SIG-M5 treated with dmso at 0.1 percent for 504 hours (cell line): ENCODE data around the gene PLB1.

Experiments used
- DNase-seq: peaks from one replicate; lab custom pipeline; 2025; ENCODE audit not compliant: unreplicated experiment; lab: John Stamatoyannopoulos, UW

The PLB1 gene

DNA sequence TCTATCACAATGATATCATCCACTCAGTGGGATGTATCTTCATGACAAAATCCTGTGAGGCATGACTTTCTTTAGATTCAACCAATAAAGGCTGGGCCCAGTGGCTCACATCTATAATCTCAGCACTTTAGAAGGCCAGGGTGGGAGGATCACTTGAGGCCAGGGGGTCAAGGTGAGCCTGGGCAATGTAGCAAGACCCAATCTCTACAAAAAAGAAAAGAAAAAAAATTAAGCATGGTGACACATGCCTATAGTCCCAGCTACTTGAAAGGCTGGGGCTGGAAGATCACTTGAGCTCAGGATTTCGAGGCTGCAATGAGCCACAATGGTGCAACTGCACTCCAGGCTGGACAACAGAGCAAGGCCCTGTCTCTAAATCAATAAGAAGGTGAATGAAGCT lies 68.0 kb downstream of the PLB1 start:
- no peak for DNase-seq

DNA sequence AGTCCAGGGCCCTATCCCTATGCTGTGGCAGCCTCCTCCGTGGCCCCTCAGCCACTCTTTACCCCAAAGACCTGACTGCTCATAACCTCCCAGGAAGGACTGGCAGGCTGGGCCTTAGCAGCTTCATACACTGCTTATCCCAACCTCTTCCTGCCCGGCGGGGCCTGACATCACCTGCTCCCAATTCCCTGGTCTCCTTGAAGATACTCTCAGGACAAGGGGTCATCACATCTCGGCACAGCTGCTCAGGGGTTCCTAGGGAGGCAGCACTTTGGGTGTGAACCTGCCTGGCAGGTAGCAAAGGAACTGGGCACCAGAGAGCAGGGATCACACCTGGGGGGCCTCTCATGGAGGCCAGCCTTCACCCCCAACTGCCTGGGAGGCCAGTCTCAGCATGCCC lies 68.5 kb downstream of the PLB1 start:
- no peak for DNase-seq

DNA sequence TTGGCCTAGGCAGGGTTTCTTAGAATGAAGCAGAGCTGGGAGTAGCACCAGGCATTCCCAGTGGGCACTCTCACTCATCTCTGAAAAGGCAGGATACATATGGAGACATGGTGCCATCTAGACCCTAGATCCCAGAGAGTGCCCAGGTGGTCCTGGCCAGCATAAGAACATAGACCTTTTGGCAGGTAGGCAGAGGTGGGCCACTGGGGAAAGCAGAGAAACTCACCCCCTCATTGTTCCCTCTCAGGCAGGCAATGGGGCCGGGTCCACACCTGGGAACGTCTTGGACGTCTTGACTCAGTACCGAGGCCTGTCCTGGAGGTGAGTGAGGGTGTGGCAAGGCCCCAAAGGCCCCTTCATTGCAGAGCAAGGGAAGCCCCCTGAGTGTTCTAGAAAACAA lies 69.2 kb downstream of the PLB1 start:
- DNase-seq, result no peak

DNA sequence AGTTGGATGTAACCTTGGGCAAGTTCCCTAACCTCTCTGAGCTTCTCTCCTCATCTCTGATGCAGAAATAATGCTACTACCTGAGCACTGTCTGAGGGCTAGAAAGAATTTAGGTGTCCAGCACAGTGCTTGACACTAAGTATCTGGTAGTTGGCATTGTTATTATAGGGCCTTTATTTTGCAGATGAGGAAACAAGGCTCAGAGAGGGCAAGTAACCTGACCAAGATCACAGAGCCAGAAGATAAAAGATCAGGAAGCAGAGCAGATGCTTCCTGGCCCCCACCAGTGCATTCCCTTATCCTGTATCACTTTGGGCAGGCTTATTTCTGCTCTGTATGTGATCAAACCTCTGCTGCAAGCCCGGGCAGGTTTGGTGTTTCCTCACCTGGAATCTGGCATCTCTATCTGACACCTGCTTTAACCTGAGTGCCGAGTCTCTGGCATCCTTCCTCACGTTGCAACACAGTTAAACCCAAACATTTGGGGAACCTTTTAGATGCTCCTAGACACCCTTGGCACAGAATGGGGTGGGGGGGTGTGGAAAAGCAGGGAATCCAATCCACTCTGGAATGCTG lies 69.9 kb downstream of the PLB1 start:
- DNase-seq, result no peak

DNA sequence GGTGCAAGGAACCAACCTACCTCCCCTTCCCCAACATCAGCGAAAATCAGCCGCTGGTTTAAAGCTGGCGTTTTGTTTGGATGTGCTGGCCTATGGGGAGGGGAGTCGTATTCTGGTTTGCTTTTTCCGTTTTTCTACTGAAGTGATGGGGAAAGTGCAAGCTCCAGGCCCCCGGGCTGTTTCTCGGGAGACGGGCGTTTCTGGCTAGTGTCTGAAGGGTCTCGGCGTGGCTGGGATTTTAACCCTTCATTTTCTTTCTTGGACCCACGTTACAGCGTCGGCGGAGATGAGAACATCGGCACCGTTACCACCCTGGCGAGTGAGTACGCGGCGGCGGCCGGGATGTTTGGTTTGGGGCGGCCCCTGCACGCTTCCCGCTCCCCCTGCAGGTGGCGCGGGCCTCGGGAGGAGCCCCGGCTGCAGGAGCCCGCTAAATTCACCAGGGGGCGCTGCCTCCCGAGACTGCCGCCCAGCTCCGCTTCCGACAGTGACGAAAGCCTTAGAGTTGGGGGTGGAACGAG lies 70.7 kb downstream of the PLB1 start:
- DNase-seq, result peak; percentile 87

DNA sequence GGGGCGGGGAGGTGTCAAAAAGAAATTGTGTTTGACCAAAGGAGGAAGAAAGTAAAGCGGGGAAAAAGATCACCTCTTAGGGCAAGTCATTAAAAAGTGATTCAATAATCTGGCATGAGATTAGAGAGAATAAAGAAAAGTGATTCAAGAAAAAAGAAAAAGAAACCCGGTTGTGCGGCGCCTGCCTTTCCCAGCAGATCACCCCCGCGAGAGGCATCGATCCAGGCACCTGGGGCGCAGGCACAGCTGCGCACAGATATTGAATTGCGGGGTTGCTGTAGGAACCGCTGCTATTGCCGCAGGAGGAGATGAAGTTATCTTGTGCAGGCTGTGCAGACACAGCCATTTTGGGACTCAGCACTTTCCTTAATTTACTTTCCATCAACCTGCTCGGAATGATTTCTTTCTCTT lies 71.2 kb downstream of the PLB1 start:
- no peak for DNase-seq

DNA sequence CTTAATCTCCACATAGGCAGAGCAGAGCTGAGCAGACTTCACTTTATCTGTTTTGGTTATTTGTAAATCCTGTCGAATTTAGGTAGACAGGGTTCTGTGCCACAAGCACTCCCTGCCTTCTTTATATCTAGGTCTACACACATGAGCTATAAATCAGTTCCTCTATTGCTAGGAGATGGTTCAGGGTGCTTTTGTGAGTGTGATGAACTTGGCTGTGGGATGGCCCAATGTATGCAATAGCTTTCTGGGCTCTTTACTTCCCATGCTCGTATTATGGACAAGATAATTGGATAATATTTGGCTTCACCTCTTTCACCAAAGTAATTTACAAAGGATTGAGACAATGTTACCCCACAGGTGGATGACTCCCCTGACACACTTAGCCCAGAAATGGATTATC lies 72.2 kb downstream of the PLB1 start:
- no peak for DNase-seq

DNA sequence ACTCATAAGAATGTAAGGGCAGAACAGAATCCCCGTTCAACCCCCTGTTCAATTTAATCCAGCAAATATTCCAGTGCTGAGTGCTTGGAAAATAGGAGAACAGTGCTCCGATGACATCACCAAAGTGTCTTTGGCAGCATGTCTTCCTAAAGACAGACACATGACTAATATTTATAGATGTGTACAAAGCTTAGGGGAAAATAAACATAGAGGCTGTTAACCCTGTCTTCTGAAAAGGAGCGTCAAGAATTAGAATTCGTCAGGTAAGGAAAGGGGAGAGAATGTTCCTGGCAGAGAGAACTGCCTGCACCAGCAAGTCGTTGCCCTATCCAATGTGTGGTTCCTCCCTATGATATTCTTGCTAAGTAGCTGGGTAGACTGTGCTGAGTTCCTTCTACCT lies 72.7 kb downstream of the PLB1 start:
- no peak for DNase-seq

DNA sequence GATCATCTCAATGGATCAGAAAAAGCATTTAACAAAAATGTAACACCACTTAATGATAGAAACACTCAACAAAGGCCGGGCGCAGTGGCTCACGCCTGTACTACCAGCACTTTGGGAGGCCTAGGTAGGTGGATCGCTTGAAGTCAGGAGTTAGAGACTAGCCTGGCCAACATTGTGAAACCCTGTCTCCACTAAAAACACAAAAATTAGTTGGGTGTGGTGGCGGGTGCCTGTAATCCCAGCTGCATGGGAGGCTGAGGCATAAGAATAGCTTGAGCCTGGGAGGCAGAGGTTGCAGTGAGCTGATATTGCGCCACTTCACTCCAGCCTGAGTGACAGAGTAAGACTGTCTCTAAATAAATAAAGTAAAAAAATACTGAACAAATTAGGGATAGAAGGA lies 74.6 kb downstream of the PLB1 start:
- no peak for DNase-seq

DNA sequence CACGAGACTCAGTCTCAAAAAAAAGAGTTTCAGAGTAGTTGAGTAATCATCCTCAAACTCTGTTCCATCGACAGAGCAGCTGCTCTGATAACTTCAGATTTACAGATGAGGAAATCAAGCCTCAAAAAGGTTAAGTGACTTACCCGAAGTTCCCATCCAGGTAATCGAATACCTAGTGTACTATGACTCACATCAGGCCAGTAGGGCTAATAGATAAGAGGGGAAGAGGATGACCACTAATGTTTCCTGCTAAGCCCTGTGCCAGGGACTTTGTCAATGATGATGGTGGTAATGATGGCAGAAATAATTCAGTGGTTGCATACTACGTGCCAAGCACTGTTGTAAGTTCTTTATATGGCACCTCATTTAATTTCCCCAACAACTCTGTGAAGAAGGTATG lies 80.9 kb downstream of the PLB1 start:
- no peak for DNase-seq

DNA sequence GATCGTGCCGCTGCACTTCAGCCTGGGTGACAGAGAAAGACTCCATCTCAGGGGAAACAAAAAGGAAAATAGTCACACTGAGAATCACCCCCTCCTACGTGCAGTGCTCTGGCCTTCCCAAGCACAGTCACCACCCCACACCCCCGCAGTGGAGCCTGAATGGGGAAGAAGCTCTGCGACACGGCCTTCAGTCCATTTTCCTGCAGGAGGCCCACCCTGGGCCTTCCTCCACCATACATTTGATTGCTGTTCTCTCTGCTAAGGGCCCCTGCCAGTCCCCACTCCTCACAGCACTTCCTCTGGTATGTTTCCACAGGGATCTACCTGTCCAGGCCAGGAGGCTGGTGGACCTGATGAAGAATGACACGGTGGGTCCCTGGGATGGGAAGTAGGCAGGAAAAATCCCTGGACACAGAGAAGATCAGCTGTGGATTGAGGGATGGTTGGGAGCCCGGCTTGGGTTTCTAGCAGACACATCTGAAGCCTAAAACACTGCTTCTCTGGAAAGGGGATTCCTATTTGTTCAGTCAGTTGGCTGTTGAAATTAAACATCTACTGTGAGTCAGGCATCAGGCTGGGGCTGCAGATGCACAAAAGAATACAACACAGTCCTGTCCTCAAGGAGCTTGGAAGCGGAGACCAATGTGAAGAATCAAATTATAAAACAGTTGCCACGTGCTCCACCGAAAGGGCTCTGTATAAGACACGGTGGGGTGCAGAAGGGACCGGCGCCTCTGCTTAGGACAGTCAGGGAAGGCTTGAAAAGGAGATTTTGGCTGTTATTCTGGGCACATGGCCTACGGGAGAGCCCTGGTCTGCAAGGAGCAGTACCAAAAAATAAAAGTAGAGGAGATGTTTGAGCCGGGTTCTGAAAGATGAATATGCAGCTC lies 82.2 kb downstream of the PLB1 start:
- no peak for DNase-seq

DNA sequence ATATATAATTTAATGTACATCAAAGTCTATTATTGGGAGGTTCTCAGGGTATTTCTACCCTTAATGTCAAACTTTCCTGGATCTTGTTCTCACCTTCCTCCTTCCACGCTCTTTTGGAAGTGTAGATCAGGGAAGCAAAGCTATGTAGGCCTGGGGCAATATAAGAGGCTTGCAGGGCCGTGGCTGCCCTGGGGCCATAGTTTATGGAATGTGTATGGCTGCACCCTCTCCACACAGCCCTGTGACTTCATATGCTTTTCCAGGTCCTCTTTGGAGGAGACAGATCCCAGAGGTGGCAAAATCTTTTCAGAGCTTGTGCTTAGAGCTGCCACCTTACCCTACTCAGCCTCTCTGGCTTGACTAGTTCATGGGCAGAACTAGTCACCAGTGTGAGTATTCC lies 82.9 kb downstream of the PLB1 start:
- DNase-seq, result no peak

DNA sequence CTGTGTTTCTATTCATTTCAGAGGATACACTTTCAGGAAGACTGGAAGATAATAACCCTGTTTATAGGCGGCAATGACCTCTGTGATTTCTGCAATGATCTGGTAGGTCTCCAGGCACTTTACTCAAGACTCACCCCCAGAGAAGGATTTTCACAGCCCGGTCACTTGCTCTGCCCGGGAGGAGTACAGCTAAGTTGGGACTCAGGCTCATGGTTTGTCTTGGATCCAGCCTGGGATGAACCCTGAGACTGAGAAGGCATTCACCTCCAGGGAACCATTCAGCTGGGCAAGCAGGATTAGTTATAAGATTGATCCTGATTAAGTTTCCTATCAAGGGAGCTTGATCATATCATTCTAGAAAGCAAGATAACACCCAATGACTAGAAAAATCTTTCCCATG lies 83.7 kb downstream of the PLB1 start:
- DNase-seq, result no peak

DNA sequence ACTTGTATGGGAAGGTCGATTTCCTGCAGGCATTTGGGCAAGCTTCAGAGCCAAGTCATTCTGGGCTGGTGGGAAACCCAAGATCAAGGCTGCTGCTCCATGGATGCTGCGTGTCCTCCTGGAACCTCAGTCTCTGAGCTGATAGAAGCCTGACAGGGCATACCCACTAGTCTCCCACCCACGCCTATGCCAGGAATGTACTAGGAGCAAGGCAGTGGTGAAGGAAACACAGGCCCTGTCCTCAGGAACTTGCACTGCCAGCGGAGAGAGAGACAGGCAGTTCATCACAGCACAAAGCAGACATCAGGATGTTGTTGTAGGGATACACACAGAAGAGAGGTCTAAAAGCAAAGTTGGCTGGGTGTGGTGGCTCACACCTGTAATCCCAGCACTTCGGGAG lies 84.2 kb downstream of the PLB1 start:
- DNase-seq, result no peak

DNA sequence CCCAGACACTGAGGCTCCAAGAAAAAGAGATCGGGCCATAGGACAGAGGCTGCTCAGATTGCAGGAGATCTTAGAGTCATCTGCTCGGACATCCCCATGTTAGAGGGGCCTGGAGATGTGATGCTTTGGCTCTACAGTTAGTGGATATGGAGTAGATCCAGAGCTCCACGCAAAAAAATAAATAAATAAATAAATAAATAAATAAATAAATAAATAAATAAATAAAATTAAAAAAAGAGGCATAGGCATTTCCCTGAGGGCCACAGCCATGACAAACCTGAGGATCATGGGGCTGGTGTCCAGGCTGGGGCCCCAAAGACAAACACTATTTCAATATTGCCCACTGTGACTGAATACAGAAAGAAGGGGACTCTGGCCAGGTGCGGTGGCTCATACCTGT lies 85.5 kb downstream of the PLB1 start:
- DNase-seq, result no peak

DNA sequence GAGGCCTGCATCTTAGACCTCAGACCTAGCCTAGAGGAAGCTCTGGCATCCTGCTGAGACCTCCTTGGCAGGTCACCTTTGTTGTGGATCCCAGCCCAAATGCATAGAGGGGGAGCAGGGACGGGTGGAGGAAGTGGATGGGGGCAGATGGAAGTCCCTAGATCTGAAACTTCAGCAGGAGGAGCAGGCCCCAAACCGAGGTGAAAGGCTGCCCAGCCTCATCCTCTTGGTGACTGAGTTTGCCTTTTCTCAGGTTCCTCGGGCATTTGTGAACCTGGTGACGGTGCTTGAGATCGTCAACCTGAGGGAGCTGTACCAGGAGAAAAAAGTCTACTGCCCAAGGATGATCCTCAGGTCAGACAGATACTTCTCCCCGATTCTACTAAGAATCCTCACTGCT lies 86.3 kb downstream of the PLB1 start:
- DNase-seq, result no peak

DNA sequence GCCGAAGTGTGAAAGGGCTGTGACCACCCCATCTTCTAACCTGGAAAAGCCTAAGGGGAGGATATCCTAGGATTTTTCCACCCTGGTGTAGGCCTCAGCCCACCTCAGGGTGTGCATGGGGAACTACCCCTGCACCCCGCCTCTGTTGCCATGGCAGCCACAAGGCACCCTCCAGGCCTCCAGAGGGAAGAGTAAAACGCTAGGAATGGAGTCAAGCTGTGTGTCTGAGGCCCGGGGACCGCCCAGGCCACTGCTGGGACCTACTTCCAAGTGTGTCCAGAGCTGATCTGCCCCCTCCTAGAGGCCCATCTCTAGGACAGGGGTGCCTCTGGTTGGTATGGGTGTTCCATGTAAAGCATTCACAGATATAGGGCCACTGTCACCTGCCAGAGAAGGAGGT lies 86.7 kb downstream of the PLB1 start:
- no peak for DNase-seq

DNA sequence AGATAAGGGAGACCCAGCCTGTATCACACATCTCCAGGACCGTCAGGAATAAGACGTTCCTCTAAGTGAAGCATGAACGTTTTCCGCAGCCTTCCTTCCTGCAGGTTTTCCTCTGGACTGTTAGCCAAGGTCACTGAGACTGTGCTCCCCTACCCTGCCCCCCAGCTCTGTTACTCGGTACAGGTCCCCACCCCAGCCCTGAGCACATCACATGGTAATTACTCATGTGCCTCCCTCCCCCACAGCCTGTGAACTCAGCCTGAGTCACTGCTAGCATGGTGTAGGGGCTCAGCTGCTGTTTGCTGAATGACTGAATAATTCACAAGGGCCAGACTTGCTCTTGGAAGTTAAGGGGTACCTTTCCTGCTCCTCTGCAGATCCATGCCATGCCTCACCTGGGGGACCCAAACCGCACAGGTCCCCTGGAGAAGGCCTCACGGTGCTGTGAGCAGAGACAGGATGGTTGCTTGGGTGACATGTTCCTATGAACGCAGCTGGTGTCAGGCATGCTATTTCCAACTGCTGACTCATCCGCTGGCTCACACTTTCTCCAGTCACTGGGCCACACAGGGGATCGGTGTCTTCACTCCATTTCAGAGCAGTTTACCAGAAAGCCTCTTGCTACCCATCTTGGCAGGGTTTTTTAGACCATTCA lies 88.2 kb downstream of the PLB1 start:
- DNase-seq, result peak; percentile 74

DNA sequence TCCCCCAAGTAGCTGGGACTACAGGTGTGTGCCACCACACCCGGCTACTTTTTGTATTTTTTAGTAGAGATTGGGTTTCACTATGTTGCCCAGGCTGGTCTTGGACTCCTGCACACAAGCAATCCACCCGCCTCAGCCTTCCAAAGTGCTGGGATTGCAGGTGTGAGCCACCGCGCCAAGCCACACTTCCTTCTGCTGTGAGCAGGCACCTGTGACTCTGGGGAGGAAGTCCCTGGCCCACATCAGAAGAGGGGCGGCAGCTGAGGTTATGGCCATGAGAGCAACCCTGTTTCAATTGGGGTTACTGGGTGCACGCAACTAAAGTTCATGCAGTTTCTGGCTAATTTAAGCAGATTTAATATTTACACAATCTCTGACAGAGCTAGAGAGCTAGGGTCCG lies 91.0 kb downstream of the PLB1 start:
- no peak for DNase-seq

DNA sequence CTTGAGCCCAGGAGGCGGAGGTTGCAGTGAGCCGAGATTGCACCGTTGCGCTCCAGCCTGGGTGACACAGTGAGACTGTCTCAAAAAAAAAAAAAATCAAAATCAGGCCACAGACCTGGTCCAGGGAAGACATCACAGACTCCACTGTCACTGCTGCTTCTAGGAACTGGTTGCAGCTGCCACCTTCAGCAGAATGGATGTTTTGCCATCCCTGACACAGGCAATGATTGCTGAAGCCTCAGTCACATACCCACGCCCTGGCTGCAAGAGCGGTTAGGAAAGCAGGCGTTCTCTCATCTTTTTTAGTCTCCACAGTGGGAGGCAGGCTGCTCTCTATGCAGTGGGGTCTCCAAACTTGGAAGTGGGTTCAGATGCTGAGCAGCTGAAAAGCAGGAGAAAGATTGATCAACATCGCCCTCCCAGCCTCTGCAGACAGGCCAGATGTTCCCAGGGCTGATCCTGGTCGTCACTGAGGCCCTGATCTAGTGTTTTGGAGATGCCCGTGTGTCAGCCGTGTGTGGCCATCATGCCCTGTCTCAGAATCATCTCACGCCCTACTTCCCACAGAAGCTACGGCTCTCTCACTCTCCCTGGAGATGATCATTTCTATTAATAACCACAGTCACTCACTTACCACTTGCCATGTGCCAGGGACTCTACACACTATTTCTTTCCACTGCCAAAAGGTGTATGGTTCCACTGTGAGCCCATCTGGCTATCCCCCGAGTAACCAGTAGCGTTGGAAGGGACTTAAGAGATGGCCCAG lies 91.8 kb downstream of the PLB1 start:
- DNase-seq, result no peak

DNA sequence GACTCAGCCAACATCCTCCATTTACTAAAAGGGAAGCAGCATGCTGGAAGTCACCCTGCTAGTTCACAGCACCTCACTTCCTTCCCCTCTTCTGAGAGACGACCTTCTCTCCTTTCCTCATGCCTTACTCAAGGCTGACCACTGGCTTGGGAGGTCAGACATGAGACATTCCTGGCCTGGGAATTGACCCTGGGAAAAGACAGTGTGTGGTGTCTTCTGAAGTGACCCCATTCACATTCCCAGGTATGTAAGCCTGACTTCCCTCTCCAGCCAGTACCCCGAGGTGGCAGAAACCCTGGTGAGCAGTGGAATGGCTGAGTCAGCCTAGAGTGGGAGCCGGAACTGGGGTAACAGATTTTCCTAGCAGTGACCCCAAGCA lies 92.4 kb downstream of the PLB1 start:
- DNase-seq, result peak; percentile 10
